Measurements from ENCODE around the gene GRID1.

GRCh38 chr10:85682621-85683020, 684.0 kb downstream of the GRID1 start:
- no peak for TF ChIP-seq CTCF (IDR thresholded peaks at IDR 0.05)
- no peak for TF ChIP-seq POLR2A (IDR thresholded peaks at IDR 0.05)
